ENCODE results near the gene NRXN3.

NRXN3 gene

DNA sequence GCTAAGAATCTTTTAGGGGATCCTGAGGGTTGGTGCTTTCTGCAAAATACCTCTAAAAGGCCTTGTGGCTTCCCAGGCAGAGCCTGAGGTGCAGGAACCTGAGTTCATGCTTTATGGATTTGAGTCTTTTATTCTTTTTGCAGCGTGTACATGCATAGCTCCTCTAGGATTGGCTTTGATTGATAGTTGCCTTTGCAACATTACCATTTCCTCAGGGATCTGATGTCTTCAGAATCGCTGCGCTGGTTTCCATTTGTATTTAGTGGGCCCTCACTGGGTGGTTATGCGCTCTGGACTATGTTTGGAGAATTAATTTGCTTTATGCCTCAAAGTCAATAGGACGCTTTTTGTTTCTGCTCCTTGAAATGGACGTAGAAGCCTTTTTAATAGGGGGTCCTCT is 16.1 kb downstream of the NRXN3 start:
- TF ChIP-seq, protein P1, sequence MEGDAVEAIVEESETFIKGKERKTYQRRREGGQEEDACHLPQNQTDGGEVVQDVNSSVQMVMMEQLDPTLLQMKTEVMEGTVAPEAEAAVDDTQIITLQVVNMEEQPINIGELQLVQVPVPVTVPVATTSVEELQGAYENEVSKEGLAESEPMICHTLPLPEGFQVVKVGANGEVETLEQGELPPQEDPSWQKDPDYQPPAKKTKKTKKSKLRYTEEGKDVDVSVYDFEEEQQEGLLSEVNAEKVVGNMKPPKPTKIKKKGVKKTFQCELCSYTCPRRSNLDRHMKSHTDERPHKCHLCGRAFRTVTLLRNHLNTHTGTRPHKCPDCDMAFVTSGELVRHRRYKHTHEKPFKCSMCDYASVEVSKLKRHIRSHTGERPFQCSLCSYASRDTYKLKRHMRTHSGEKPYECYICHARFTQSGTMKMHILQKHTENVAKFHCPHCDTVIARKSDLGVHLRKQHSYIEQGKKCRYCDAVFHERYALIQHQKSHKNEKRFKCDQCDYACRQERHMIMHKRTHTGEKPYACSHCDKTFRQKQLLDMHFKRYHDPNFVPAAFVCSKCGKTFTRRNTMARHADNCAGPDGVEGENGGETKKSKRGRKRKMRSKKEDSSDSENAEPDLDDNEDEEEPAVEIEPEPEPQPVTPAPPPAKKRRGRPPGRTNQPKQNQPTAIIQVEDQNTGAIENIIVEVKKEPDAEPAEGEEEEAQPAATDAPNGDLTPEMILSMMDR (IDR thresholded peaks at IDR 0.05; ENCODE audit: low read depth, low read length) = no peak
- no peak for DNase-seq (ENCODE audit: extremely low read depth, low read depth)

DNA sequence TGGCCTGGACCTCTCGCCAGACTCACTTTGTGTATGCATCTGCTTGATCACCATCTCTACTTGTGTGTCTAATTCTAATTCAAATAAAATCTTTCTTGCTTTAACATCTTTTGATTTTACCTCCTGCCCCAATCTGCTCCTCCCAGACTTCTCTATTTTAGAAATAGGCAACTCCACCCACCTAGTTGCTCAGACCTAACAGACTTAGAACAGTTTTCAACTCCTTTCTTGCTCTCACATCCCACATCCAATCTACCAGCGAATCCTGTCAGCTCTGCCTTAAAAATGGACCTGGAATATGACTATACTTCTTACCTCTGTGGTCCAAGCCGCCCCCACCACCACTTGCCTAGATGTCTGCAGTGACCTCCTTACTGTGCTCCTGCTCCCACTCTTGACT is 18.7 kb downstream of the NRXN3 start:
- TF ChIP-seq, protein P1 (IDR thresholded peaks at IDR 0.05; ENCODE audit: low read depth, low read length) = no peak
- DNase-seq (ENCODE audit: extremely low read depth, low read depth) = no peak

DNA sequence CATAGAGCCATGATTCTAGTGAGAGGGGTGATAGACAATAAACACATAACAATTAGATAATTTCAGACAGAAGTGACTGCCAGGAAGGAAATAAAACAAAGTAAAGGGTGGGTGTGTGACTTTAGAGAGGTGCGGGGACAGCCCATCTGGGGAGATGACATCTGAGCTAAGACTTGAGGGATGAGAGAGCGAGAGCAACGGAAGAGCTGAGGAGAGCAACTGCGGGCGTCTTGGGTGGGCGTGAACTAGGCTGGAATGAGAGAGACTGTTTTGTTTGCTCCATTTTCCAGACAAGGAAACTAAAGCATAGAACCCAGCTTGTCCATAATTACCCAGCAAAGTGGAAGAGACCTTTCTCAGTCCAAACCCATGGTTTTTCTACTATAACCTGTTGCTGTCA is 25.3 kb downstream of the NRXN3 start:
- DNase-seq (ENCODE audit: extremely low read depth, low read depth) = no peak
- TF ChIP-seq, protein P1 (IDR thresholded peaks at IDR 0.05; ENCODE audit: low read depth, low read length) = no peak

DNA sequence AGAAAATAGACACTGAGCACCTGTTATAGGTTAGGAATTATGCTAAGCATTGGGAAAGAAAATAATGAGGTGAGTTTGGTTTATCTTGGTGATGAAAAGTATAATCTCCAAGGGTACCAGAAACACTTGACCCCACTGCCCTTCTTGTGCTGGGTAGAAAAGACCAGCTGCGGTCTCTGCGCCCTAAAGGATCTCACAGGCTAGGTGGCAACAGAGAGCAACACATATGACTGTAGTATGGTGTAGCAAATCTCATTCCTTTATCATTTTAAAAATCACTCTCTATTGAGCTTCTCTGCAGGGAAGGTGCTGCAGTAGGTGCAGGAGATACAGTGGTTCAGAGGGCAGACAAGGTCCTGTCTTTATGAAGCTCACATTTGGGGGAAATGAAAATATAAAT is 26.1 kb downstream of the NRXN3 start:
- DNase-seq (ENCODE audit: extremely low read depth, low read depth) = no peak

DNA sequence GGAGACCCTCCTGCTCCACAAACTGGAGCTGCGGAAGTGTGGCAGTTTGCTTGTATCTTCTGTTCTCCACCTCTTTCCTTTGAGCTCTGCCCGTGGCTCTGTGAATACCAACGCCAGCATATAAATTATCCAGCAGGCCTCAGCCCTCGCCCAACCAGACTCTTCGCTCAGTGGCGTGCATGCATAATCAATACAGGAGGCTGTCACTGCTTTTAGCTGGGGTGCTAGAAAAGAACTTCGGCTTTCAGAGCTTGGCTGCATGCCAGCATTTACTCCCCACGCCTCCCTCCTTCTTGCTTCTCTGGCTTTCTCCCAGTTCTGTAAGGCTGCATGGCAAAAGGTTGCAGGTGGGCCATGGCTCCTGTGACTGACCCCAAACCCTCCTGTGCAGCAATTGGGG is 26.9 kb downstream of the NRXN3 start:
- no peak for DNase-seq (ENCODE audit: extremely low read depth, low read depth)
- TF ChIP-seq, protein P1 (IDR thresholded peaks at IDR 0.05; ENCODE audit: low read depth, low read length) = no peak

More for the DNA sequence above, 26.1 kb downstream of the NRXN3 start:
- TF ChIP-seq, protein P1 (IDR thresholded peaks at IDR 0.05; ENCODE audit: low read depth, low read length) = no peak

DNA sequence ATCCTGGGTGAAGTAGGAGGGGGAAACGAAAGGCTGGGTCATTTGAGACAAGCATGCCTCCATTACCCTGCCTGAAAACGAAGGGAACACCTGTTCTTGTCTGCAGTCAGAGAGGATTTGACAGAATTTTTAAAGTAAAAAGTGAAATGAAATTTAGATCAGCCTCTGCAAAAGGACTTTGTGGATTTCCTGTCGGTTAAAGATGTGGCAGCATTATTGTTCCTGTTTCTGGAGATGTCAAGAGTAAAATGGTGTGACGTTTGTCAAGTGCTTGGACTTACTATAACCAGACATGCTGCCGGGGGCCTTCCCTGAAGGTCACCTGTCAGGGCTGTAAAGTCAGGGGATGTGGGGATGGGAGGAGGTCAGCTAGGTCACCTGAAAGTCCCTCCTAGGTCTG is 32.0 kb downstream of the NRXN3 start:
- TF ChIP-seq, protein P1 (IDR thresholded peaks at IDR 0.05; ENCODE audit: low read depth, low read length) = no peak
- no peak for DNase-seq (ENCODE audit: extremely low read depth, low read depth)

DNA sequence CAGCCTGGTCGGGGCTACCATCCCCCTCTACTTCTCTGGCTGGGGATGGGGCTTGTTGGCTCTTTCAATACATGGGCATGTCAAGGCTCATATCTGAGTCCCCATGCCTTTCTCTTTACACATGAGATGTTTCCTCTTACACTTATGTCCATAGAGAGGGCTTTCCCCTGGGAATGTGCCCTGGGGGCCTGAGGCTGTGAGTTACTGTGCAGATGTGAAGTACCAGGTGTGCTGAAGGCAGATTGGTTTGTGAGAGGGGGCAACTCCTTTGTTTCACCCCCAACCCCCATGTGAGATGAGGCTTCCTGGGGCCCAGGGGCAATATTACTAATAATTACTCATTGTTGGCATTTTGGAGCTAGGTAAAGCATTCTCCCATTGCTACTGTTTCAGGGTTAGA is 32.8 kb downstream of the NRXN3 start:
- TF ChIP-seq, protein P1 (IDR thresholded peaks at IDR 0.05; ENCODE audit: low read depth, low read length) = no peak
- no peak for DNase-seq (ENCODE audit: extremely low read depth, low read depth)
